ENCODE results near the gene PHYH.

GRCh38 chr10:13340626-13341376, 40.9 kb upstream of the PHYH start:
- TF ChIP-seq POLR2A (IDR thresholded peaks at IDR 0.05; ENCODE audit: low read depth, low read length) (no peak), TAF1 (IDR thresholded peaks at IDR 0.05; ENCODE audit: borderline replicate concordance, low read depth, low read length) (no peak)

Measured in GM12892 (cell line).